B cell (primary cell): Measurements from ENCODE around the gene THRA. TPM values are rescaled to one million over a fixed set of nuclear protein-coding genes. Genes with fewer than 3 reads are reported as not detected.

Experiments used
- ATAC-seq: fragments of 200-7000 bp; cut with Tn5 transposase; one replicate; pipeline ENCODE4 v1.10.0; 2021; ENCODE audit warnings: low read depth, mild to moderate bottlenecking, moderate number of reproducible peaks, moderate library complexity
- CTCF ChIA-PET: fragments of 350-600 bp; sonication (Branson Sonifier 250); formaldehyde crosslinking; loops from one replicate; lab custom pipeline; 2021; ENCODE audit warnings: antibody characterized with exemption, inconsistent platforms; lab: Charles Lee
- POLR2A ChIA-PET: fragments of 350-600 bp; sonication (Branson Sonifier 250); formaldehyde crosslinking; loops from one replicate; lab custom pipeline; 2021; ENCODE audit warnings: antibody characterized with exemption; lab: Charles Lee
- DNase-seq: peaks from one replicate; pipeline ENCODE4 v3.0.0; 2013
- H2AFZ ChIP-seq: 2 replicates; pipeline ENCODE4 v1.6.1; 2012; ENCODE audit warnings: mild to moderate bottlenecking, low read depth, low read length; ENCODE audit not compliant: insufficient read depth, poor library complexity, severe bottlenecking
- H3K27ac ChIP-seq, 2 donors: 1 replicate in 1 of 2; 2 replicates in 1 of 2; pipeline ENCODE4 v1.5.1; 2012 to 2013; ENCODE audit warnings: low read length in 2 of 2, mild to moderate bottlenecking in 2 of 2, moderate library complexity in 1 of 2
- H3K27me3 ChIP-seq, 4 experiments: fragments of 200-600 bp in 1 of 4; sonication (generic) in 1 of 4; replicated peaks in 1 of 4; 1 replicate in 2 of 4; 2 replicates in 2 of 4; pipeline versions ENCODE4 v1.6.1 to v1.7.0; 2013 to 2016; ENCODE audit warnings: low read length in 3 of 4, mild to moderate bottlenecking in 2 of 4, mixed read lengths in 1 of 4, moderate library complexity in 1 of 4; ENCODE audit not compliant: insufficient read depth in 4 of 4, control insufficient read depth in 3 of 4; ENCODE audit errors: control extremely low read depth in 1 of 4
- H3K36me3 ChIP-seq, 2 experiments: replicated peaks in 1 of 2; 1 replicate in 1 of 2; 2 replicates in 1 of 2; pipeline versions ENCODE4 v1.6.1 to v1.7.1; 2013; ENCODE audit warnings: low read length in 1 of 2; ENCODE audit not compliant: insufficient read depth in 2 of 2, control insufficient read depth in 1 of 2; ENCODE audit errors: control extremely low read depth in 1 of 2, extremely low read depth in 1 of 2
- H3K4me1 ChIP-seq, 2 donors: fragments of 200-600 bp in 1 of 2; sonication (generic) in 1 of 2; 1 replicate in 1 of 2; 2 replicates in 1 of 2; pipeline versions ENCODE4 v1.5.1 to v1.6.1; 2013 to 2017; ENCODE audit warnings: low read length in 2 of 2; ENCODE audit not compliant: control insufficient read depth in 2 of 2, insufficient read depth in 2 of 2
- H3K4me2 ChIP-seq: replicated peaks from 2 replicates; pipeline ENCODE3; 2012; ENCODE audit warnings: mild to moderate bottlenecking, low read depth, low read length; ENCODE audit not compliant: poor library complexity, severe bottlenecking
- H3K4me3 ChIP-seq, 5 experiments: fragments of 200-600 bp in 1 of 5; sonication (generic) in 1 of 5; 1 replicate in 3 of 5; 2 replicates in 2 of 5; pipeline versions ENCODE4 v1.5.1 to v1.7.0; 2011 to 2016; ENCODE audit warnings: low read length in 4 of 5, mild to moderate bottlenecking in 4 of 5, low read depth in 2 of 5, control low read depth in 1 of 5, moderate library complexity in 1 of 5; ENCODE audit not compliant: insufficient read depth in 1 of 5; ENCODE audit errors: control extremely low read depth in 1 of 5, extremely low read depth in 1 of 5
- H3K79me2 ChIP-seq: fragments of 200-600 bp; sonication (generic); one replicate; pipeline ENCODE4 v1.6.0; 2016; ENCODE audit warnings: low read length; ENCODE audit not compliant: control insufficient read depth, insufficient read depth
- H3K9ac ChIP-seq: fragments of 200-600 bp; sonication (generic); 2 replicates; pipeline ENCODE4 v1.6.1; 2017; ENCODE audit warnings: mild to moderate bottlenecking, low read length, moderate library complexity
- H3K9me3 ChIP-seq, 3 donors: one replicate each; pipeline versions ENCODE4 v1.6.1 to v1.7.1; 2013; ENCODE audit warnings: low read length in 2 of 3; ENCODE audit not compliant: control insufficient read depth in 2 of 3, insufficient read depth in 1 of 3; ENCODE audit errors: control extremely low read depth in 1 of 3
- H4K20me1 ChIP-seq: 2 replicates; pipeline ENCODE4 v1.6.0; 2012; ENCODE audit warnings: mild to moderate bottlenecking, low read length; ENCODE audit not compliant: insufficient read depth, control insufficient read depth, poor library complexity, severe bottlenecking
- H3K27ac Mint-ChIP-seq: one replicate; pipeline ENCODE4 v1.8.0; 2021; ENCODE audit warnings: mixed read lengths
- H3K27me3 Mint-ChIP-seq: one replicate; pipeline ENCODE4 v1.8.0; 2021; ENCODE audit warnings: mixed read lengths
- H3K4me1 Mint-ChIP-seq: one replicate; pipeline ENCODE4 v1.8.0; 2021; ENCODE audit warnings: mixed read lengths
- H3K4me3 Mint-ChIP-seq: one replicate; pipeline ENCODE4 v1.8.0; 2021; ENCODE audit warnings: mixed read lengths
- H3K9me3 Mint-ChIP-seq: one replicate; pipeline ENCODE4 v1.8.0; 2022; ENCODE audit warnings: mixed read lengths; ENCODE audit not compliant: insufficient read depth
- CTCF ChIP-seq: fragments of 200-600 bp; IDR thresholded peaks from one replicate; pipeline ENCODE4 v1.8.0; 2022; ENCODE audit warnings: antibody characterized with exemption, mild to moderate bottlenecking
- EZH2 ChIP-seq: IDR thresholded peaks from 2 replicates; pipeline ENCODE4 v1.6.1; 2012; ENCODE audit warnings: borderline replicate concordance, low read depth, mild to moderate bottlenecking, moderate library complexity, low read length; ENCODE audit not compliant: insufficient read depth, poor library complexity, severe bottlenecking
- WGBS: methylation state at CpG from one replicate; pipeline ENCODE4 v1.1.5; 2013; ENCODE audit warnings: missing lambda C conversion rate; ENCODE audit not compliant: insufficient coverage; 5-methylcytosine and 5-hydroxymethylcytosine counted together
- intact Hi-C: fragments of 100-400 bp; cut with micrococcal nuclease; formaldehyde crosslinking; loops from one replicate; pipeline ENCODE4 v1.10.0; 2022
- polyA plus RNA-seq: library from polyadenylated mRNA; depleted of rRNA; stranded (reverse); fragments of >200 nt; gene quantifications from 2 replicates; pipeline ENCODE4 v1.2.3, GENCODE V29; 2012
- total RNA-seq, 2 donors: library from RNA; stranded (reverse); fragments of 120-200 nt in 1 of 2; gene quantifications; 1 replicate in 1 of 2; 2 replicates in 1 of 2; pipeline versions ENCODE4 v1.2.3 to v1.2.4, GENCODE V29; 2013 to 2022

THRA gene
- total and polyA plus RNA-seq, 2 donors (not counting 1 experiment from before 2014, with no cell fraction given): 8.0 to 17.1 TPM

DNA sequence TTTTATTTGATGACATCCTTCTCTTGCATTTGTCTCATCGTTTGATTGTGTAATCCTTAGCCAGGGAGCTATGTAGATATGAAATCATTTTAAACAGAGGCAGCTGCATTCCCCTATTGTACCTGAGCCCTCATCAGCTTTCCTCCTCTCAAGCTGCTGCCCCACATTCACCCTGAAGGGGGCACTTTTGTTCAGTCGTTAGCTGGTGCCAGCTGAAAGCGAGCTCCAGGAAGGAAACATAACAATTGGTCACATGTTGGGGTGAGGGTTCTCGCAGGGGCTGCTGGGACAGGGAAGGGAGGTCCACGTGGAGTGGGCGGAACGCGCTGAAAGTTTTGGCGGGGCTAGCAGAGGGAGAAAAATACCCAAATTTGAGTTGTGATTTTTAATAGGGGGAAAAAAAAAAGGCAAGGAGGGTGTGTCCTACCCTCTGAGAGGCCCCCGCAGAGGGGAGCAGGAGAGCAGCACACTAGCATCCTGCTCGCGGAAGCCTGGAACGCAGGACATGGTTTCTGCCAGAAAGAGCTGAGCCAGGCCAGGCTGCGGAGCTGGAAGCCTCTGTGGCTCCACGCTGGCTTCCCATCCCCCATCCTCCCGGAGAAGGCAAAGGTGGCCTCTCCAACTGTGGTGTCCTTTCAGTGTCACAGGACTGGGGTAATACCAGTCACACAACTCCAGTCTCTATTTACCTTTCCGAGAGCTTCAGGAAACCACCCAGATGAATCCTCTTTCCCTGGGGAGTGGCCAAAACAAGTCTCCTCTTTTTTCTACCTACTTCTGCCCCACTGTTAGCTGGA is 50.5 kb downstream of the THRA start:
- H3K27ac Mint-ChIP-seq: peak overlapping the region; percentile 89
- Histone ChIP-seq H3K9ac (peak overlapping the region; percentile 58), H3K9me3 (no peaks in the 10 kb centered on the region)

More for the DNA sequence above, 50.5 kb downstream of the THRA start:
- Histone ChIP-seq H3K4me2 (peak overlapping the region; percentile 76), H3K4me1 (peaks cover 34 to 41% of the 10 kb centered on the region in 2 donors), H3K27me3 (no peaks in the 10 kb centered on the region), H4K20me1 (no peaks in the 10 kb centered on the region), H2AFZ (peak overlapping the region; percentile 68), H3K4me3 (peak overlapping the region in 4 of 5 experiments; percentile 36 to 62 (median 58)), H3K36me3 (no peaks in the 10 kb centered on the region), H3K79me2 (no peaks in the 10 kb centered on the region), H3K27ac (peak overlapping the region; percentile 28 to 40)
- TF ChIP-seq CTCF (peak; percentile 84), EZH2 (no peak)
- CTCF ChIA-PET: interaction anchor here (0.7 to 9.0 kb wide), 45 partner anchors 11 to 253 kb away, joined by 3 to 204 read pairs (median 6); partner anchors contain the start of genes CASC3, CSF3, MED24 and MSL1
- peak; percentile 86 for ATAC-seq
- intact Hi-C loops: loop anchor here (1.0 to 5.0 kb wide), 13 partner anchors 8 to 304 kb away; partner anchors contain the start of genes CASC3, CDC6, MED24 and MSL1
- DNase-seq: peak; percentile 94
- H3K4me3 Mint-ChIP-seq: peak overlapping the region; percentile 92
- peaks cover 43% of the 10 kb centered on the region for H3K4me1 Mint-ChIP-seq
- 3% methylated on average over 16 of the region's 17 CpGs for WGBS
- POLR2A ChIA-PET: interaction anchor here (0.6 to 3.1 kb wide), 16 partner anchors 9 to 333 kb away, joined by 3 to 20 read pairs (median 6); partner anchors contain the start of genes CASC3, MED24, MSL1 and THRA
- no peaks in the 10 kb centered on the region for H3K27me3 Mint-ChIP-seq
- H3K9me3 Mint-ChIP-seq: no peaks in the 10 kb centered on the region
